ENCODE results near the gene RSPH9.

Gene RSPH9

GRCh38 chr6:43610431-43610830 is 34.4 kb upstream of the RSPH9 start:
- TF ChIP-seq, protein P1, sequence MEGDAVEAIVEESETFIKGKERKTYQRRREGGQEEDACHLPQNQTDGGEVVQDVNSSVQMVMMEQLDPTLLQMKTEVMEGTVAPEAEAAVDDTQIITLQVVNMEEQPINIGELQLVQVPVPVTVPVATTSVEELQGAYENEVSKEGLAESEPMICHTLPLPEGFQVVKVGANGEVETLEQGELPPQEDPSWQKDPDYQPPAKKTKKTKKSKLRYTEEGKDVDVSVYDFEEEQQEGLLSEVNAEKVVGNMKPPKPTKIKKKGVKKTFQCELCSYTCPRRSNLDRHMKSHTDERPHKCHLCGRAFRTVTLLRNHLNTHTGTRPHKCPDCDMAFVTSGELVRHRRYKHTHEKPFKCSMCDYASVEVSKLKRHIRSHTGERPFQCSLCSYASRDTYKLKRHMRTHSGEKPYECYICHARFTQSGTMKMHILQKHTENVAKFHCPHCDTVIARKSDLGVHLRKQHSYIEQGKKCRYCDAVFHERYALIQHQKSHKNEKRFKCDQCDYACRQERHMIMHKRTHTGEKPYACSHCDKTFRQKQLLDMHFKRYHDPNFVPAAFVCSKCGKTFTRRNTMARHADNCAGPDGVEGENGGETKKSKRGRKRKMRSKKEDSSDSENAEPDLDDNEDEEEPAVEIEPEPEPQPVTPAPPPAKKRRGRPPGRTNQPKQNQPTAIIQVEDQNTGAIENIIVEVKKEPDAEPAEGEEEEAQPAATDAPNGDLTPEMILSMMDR (IDR thresholded peaks at IDR 0.05; ENCODE audit: extremely low read depth, missing control alignments): no peak
- DNase-seq (ENCODE audit: low spot score): no peak

DNA sequence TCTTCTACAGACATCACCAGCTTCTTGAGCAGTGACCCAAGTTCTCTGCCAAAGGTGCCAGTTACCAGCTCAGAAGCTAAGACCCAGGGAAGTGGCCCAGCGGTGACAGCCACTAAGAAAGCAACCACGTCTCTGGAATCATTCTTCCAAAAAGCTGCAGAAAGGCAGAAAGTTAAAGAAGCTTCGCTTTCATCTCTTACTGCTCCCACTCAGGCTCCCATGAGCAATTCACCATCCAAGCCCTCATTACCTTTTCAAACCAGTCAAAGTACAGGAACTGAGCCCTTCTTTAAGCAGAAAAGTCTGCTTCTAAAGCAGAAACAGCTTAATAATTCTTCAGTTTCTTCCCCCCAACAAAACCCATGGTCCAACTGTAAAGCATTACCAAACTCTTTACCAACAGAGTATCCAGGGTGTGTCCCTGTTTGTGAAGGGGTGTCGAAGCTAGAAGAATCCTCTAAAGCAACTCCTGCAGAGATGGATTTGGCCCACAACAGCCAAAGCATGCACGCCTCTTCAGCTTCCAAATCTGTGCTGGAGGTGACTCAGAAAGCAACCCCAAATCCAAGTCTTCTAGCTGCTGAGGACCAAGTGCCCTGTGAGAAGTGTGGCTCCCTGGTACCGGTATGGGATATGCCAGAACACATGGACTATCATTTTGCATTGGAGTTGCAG is 31.0 kb upstream of the RSPH9 start:
- TF ChIP-seq, protein P1 (IDR thresholded peaks at IDR 0.05; ENCODE audit: extremely low read depth, missing control alignments): no peak
- DNase-seq (ENCODE audit: low spot score): no peak

- TF ChIP-seq, protein P1 (IDR thresholded peaks at IDR 0.05; ENCODE audit: extremely low read depth, missing control alignments): no peak
- no peak for DNase-seq (ENCODE audit: low spot score)
Observed at GRCh38 chr6:43614396-43614730, 30.5 kb upstream of the RSPH9 start.

- no peak for DNase-seq (ENCODE audit: low spot score)
- TF ChIP-seq, protein P1 (IDR thresholded peaks at IDR 0.05; ENCODE audit: extremely low read depth, missing control alignments): no peak
Observed at GRCh38 chr6:43616725-43617472, 27.9 kb upstream of the RSPH9 start.

DNA sequence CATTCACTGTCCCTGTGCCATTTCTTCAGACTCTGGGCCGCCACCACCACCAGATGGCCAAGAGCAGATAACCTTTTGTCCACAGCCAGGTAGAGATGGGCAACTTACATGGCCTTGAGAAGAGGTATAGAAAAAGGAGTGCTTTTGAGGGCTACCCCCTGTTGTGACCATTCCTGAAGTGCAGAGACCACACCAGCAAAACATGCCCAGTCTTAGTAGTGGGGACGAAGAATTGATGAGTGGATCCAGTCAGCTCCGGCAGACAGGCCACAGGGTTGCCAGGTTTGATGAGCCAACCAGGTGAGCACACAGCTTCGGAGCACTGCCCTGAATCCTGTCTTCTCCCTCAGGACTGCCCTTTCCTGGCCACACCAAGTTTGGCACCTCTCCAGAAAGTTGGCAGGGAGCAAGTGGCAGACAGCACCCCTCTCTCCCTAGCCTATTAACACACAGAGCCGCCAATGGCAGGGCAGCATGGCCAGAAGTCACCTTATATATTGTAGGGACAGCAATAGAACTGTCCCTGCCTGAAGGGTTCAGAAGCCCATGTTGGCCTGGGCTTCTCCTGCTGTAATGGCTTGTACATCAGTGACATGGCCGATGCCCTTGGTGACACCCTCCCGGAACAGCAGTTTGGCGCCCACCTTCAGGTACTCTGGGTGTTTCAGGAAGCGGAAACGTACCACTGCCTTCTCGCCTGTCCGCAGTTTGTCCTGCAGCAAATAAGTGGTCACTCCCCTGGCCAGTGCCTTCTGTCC is 23.6 kb upstream of the RSPH9 start:
- DNase-seq (ENCODE audit: low spot score): no peak
- TF ChIP-seq, protein P1 (IDR thresholded peaks at IDR 0.05; ENCODE audit: extremely low read depth, missing control alignments): no peak

DNA sequence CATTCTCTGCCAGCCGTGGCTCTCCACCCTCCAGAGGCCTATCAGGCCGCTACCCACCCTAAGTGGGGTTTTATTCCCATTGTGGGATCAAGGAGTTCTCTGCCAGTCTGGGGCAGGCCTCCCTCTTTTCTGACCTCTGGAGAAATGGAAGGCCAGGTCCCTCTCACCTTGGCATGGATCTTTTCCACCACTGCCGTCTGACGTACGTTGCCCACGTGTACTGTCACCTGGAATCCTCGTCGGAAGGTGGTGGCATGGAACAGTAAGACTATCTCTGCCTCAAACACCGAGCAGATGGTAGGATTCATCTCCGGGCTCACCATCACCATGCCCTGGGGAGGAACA is 23.0 kb upstream of the RSPH9 start:
- TF ChIP-seq, protein P1 (IDR thresholded peaks at IDR 0.05; ENCODE audit: extremely low read depth, missing control alignments): no peak
- DNase-seq (ENCODE audit: low spot score): no peak

DNA sequence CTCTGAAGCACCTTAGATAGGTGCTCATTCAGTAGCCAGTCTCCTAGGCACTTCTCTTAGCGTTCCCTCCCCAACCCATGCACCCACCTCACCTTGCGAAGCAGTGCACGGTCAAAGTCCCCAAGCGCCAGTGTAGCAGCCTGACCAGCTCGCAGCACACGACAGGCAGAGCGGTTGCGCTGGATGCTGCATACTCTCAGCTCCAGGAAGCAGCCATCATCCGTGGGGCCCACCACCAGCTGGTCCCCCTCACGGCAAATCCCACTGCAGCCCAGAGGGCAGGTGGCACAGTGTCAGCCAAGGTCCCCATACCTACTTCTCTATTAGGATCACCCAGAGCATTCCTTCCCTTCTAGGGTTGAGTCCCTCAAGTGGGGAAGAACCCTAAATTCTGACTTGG is 22.3 kb upstream of the RSPH9 start:
- DNase-seq (ENCODE audit: low spot score): no peak
- TF ChIP-seq, protein P1 (IDR thresholded peaks at IDR 0.05; ENCODE audit: extremely low read depth, missing control alignments): no peak

Measured in GM20000 (cell line).